HG03060 (cell line): ENCODE results near the gene ADAMTS10.
"Not testable (repeated sequence)": the region's sequence is repeated elsewhere in the genome, so short reads cannot be mapped to it uniquely, and the experiment has no call there.

Experiments
- ATAC-seq: cut with Tn5 transposase; IDR thresholded peaks from one replicate; pipeline ENCODE4 v1.9.1; 2021; ENCODE audit warnings: low read depth, moderate number of reproducible peaks; ENCODE audit not compliant: unreplicated experiment

Gene ADAMTS10

GRCh38 chr19:8566855-8567254 is 43.7 kb downstream of the ADAMTS10 start:
- ATAC-seq = no peak

GRCh38 chr19:8564866-8565265 is 45.6 kb downstream of the ADAMTS10 start:
- ATAC-seq = not testable (repeated sequence)

- no peak for ATAC-seq
Observed at GRCh38 chr19:8561075-8561764, 49.3 kb downstream of the ADAMTS10 start.

- no peak for ATAC-seq
Observed at GRCh38 chr19:8558325-8558724, 52.2 kb downstream of the ADAMTS10 start.

- no peak for ATAC-seq
Observed at GRCh38 chr19:8557642-8558238, 52.8 kb downstream of the ADAMTS10 start.

GRCh38 chr19:8553729-8554128 is 56.8 kb downstream of the ADAMTS10 start:
- ATAC-seq = not testable (repeated sequence)

- ATAC-seq = no peak
Observed at GRCh38 chr19:8552810-8553209, 57.7 kb downstream of the ADAMTS10 start.

- no peak for ATAC-seq
Observed at GRCh38 chr19:8550070-8550469, 60.4 kb downstream of the ADAMTS10 start.

GRCh38 chr19:8545743-8546142 is 64.8 kb downstream of the ADAMTS10 start:
- no peak for ATAC-seq

- ATAC-seq = no peak
Observed at GRCh38 chr19:8544168-8544567, 66.3 kb downstream of the ADAMTS10 start.

GRCh38 chr19:8539621-8540149 is 70.8 kb downstream of the ADAMTS10 start:
- ATAC-seq = no peak

GRCh38 chr19:8537099-8537498 is 73.4 kb downstream of the ADAMTS10 start:
- ATAC-seq = no peak

- ATAC-seq = no peak
Observed at GRCh38 chr19:8536282-8536681, 74.2 kb downstream of the ADAMTS10 start.

- no peak for ATAC-seq
Observed at GRCh38 chr19:8532225-8532624, 78.3 kb downstream of the ADAMTS10 start.

- no peak for ATAC-seq
Observed at GRCh38 chr19:8531470-8531869, 79.0 kb downstream of the ADAMTS10 start.
